Measurements from ENCODE around the gene ARID1B.

GRCh38 chr6:157089851-157090250 is 312.7 kb downstream of the ARID1B start:
- TF ChIP-seq CTCF (conservative IDR thresholded peaks at IDR 0.05; ENCODE audit: low read depth, low read length) (no peak), EZH2 (IDR thresholded peaks at IDR 0.05; ENCODE audit: borderline replicate concordance, low read depth, low read length, poor library complexity, severe bottlenecking) (no peak)
